Left lobe of liver (tissue), 2 donors: ENCODE results near the gene FGD5. TPM values are rescaled to one million over a fixed set of nuclear protein-coding genes. Genes with fewer than 3 reads are reported as not detected.
"Not testable (repeated sequence)": the region's sequence is repeated elsewhere in the genome, so short reads cannot be mapped to it uniquely, and the experiment has no call there.

Experiments
- ATAC-seq: fragments of 200-7000 bp; cut with Tn5 transposase; one replicate; pipeline ENCODE4 v1.9.1; 2020; ENCODE audit warnings: mild to moderate bottlenecking, moderate library complexity
- DNase-seq: peaks from one replicate; pipeline ENCODE4 v3.0.0-alpha.2; 2020; ENCODE audit warnings: low spot score
- total RNA-seq: library from RNA; stranded (reverse); gene quantifications from one replicate; pipeline ENCODE4 v1.2.1, GENCODE V29; 2021
- donor health status: DM: no; HTN: no; CAD: no; lungs with moderate emphysema.
- donor health status: DM: no; HTN: yes; CAD: no.

FGD5 gene
- total RNA-seq, 1 donor from 2014 or later: 4.2 TPM

DNA sequence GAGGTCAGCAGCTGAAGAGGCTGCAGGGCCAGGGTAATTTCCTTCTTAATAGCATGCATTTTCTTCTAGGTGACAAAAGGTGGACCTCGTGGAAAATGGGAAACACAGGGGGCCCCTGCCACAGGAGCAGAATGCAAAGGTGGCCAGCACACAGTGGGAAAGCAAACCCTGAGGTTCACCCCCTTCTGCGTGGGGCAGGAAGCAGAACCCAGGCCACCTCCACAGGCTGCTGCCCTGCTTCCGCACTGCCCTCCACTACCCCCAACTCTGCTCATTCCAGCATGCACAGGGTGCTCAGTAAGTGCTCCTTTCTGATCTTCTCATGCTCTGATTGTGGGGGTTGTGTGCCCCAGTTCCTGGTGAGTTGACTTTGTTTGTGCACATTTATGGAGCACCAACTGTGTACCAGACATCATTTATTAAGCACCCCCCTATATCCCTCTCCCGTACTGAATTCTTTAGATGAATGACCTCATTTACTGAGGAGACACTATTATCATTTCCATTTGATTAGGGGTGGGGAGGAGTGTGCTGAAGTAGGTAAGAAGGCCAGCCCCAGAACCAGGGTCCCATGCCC lies 12.7 kb upstream of the FGD5 start:
- ATAC-seq (no peak), DNase-seq (no peak)

DNA sequence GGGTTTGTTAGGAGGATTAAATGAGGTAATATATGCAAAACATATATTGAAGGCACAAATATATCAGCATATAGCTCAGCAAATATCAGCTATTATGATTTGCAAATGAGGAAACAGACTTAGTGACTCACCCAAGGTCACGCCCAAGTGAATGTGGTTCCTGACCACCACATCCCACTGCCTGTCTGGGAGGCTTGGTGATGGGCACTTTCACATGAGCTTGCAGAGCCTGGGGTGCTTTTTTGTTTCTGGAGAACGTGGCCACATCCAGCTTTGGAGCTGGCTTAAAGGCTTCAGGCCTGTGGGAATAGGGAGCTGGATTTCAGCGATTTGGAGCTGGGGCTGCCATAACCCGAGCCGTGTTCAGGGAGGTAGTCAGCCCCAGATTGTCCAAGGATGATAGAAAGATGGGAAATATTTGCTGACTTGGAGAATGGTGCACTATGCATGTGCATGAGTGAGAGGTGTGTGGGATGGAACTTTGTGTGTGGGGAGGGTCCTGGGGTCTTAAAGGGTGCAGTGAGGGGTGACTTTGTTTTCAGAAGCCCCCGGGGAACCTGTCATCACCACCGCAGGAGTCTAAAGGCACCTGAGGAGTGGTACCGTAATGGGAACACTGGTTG lies 12.0 kb upstream of the FGD5 start:
- DNase-seq: no peak
- ATAC-seq: no peak

DNA sequence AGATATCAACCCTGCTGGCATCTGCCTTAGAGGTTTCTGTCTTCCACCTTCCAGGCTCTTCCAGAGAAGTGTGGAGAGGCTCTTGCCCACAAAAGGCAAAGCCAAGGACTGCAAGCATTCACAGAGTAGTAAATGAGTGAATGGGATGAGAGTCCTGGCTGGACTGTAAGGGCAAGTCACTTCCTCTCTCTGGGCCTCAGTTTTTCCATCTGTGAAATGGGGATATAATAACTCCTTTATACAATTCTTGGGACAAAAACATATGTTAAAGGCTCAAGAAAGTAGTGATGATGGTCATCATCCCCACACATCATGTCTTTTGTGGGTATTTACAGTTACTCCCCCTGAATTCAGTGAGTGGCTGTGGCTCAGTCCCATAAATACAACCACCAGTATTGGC lies 10.7 kb upstream of the FGD5 start:
- no peak for ATAC-seq
- no peak for DNase-seq

DNA sequence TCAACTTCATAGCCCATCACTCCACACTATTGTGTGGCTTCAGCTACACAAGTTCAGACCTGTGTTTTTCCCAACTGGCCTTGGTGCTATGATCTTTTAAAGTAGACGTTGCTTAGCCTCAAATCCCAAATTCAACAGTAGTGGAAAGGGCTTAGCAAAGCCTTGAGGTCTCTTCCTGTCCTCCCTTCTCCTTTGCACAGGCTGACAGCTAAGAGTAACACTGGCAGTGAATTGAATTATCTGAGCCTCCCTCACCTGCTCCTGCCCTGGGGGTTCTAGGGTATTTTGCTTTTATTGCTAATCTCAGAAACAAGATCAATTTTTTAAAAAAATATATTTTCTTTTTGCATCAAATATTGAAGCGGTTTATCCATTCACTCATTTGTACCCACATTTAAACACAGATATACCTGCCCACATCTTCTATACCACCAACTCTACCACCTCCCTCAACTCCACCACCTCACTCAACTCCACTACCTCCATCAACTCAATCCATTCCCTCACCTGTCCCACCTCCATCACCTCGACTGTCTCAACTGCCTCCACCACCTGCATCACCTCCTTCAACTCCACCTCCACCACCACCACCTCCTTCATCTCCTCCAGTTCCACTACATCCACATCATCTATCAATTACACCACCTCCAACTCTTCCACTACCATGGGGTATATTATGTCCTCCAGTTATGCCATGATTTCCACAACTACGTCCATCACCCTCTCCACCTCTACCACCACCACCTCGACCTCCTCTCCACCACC lies 10.1 kb upstream of the FGD5 start:
- ATAC-seq (no peak), DNase-seq (no peak)

DNA sequence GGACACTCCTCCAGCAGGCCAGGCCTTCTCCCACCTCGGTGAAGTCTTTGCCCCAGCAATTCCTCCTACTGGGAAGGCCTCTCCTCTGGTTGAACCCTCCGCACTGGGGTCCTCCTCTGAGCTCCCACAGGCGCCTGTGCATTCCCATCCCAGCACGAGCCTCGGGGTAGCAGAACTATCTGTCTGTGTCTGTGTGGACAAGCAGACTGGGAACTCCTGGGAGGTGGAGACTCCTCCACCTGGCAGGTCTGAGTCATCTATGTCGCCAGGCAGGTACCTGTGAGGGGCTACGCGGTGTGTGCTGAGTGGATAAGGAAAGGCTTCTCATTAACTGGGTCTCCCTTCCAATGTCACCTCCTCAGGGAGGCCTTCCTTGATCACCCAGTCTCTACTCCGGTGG lies 9.2 kb upstream of the FGD5 start:
- not testable (repeated sequence) for ATAC-seq, DNase-seq

DNA sequence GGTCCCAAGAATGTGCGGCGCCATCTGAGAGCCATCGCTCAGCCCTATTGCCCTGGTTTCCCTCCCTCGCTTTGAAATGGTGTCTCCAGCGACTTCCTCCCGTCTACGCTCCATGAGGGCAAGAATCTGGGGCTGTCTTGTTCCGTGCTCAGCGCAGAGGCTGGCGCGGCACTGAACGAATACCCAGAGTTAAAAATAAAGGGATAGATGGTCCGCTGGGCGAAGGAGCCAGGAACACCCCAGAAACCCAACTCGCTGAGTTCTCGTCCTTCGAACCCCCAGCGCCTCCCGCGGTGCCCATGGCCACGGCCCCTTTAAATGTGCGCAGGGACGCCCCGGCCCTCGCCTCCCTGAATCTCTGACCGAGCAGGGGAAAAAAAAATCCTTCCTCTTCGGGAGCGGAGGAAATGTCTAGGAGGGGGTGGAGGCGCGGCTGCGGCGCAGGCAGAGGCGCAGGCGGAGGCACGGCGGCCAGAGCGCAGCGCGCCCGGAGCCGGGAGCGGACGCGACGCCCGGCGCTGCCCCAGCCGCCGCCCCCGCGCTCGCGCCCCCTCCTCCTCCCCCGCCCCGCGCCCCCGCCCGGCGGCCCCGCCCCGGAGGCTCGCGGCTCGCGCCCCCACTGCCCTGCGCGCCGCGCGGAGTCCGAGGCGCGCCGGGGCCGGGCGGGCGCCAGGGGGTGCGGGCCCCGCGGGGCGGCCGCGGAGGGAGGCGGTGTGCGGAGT lies 8.5 kb upstream of the FGD5 start:
- ATAC-seq: peak; percentile 61
- DNase-seq: no peak

DNA sequence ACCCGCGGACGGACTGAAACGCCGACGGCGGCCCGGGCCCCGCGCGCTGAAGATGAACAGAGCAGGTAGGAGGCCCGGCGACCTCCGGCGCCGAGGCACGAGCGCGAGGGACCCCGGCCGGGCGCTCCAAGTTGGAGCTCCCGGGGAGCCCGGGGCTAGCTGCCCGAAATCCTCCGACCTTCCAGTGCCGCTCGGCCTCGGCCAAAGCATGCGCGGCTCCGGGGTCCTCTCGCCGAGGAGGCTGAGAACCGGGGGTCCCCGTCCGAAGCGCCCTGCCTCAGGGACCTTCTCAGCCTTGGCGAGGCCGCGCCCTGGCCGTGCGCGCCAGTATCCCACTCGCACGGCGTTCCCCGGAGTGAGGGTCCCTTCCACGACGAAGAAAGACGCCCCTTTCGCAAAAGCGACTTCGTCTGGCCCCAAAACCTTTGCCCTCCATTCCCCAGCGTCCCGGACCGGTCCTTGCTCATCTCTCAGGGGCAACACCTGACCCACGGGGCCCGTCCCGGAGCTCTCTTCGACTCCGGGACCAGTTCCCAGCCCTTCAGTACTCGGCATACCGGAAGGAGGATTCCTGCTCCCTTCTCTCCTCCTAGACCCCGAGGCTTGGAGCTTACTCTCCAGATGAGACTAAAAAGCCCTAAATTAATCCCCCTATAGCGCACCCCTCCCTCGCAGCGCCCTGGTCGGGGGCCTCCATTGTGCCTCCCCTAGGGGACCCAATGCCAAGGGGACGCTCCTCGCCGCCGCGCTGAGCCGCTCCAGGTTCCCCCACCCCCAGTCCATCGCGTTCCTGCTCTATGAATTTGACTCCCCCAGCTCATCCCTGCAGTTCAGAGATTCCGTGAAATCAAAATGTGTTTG lies 7.7 kb upstream of the FGD5 start:
- no peak for ATAC-seq
- no peak for DNase-seq

DNA sequence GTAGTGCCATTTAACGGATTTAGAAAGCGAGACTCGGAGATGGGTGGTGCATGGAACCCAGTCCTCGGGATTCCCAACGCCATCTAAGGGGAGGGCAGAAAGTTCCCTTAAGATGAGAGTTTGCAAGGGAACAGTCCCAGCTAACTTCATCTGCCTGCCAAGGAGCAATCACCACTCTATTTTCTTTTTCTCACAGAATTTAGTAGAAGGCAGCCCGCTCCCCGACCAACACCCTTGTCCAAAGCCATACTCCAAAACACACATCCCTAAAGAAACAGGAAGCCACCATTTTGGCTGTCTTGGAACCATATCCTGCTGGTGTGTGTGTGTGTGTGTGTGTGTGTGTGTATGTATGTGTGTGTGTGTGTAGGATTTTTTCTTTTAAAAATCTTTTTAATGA lies 7.1 kb upstream of the FGD5 start:
- no peak for ATAC-seq
- DNase-seq: no peak

DNA sequence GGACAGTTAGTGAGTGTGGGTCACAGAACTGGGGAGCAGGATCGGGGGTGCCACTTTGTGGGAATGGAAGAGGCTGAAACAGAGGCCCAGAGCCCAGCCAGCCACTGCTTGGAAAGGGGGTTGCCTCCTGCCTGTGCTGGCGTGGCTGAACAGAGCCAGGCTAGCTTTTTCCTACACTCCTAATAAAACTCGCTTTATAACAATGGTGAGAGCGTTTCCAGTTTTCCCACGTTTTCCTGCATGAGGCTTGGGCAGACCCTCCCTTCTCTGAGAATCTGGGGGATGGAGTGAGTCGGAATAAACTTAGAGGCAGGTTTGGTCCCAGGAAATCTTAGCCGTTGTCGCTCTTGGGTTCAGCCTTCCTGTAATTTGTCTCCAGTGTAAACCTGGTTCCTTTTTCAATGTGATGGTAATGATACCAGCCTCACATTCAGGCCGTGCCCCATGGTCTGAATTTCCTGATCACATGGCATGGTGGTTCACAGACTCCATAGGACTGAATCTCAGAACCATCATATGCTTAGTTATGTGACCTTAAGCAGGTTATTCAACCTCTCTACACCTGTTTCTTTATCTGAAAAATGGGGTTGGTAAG lies 6.5 kb upstream of the FGD5 start:
- ATAC-seq: no peak
- DNase-seq: no peak

DNA sequence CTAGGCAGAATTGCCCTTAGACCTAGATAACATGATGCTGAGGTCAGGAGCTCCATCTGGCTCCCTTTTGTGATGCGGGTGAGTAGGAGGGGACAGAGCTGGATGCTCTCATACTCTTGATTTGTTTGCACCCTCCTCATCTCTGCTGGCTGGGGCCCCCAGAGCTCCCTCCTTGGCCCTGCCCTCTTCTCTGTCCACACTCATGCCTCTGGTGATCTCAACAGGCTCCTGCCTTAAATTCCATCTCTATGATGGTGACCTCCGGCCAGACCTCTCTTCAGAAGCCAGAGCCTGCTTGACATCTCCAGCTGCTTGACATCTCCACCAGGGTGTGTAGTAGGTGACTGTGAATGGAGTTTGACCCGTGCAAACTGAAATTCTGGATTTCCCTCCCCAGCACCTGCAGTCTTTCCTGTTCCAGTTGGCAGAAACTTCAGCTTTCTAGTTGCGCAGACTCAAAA lies 4.3 kb upstream of the FGD5 start:
- ATAC-seq (peak; percentile 72), DNase-seq (no peak)

DNA sequence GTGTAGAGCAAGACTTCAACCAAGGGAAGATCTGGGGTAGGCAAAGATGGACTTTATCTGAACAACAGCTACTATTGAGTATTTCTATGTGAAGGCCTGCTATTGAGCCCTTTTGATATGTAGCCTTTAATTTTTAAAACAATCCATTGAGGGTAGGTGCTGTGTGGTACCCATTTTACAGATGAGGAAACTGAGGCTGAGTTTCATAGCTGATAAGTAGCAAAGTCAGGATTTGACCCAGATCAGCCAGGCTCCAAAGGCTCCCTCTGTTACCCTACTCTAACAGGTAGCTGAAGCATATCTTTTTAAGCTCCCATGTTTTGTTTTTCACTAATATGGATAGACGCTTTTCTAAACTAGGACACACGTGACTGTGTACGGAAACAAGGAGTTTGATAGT lies 2.4 kb upstream of the FGD5 start:
- ATAC-seq: no peak
- no peak for DNase-seq

DNA sequence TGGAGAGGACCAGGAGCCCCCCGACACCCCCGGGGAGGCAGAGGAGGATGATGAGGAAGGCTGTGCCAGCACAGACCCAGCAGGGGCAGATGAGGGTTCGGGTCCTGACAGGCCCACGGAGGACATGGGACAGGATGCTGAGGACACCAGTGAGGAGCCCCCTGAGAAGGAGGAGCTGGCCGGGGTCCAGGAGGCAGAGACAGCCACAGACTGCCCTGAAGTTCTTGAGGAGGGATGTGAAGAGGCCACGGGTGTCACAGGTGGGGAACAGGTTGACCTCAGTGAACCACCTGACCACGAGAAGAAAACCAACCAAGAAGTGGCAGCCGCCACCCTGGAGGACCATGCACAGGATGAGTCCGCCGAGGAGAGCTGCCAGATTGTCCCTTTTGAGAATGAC lies 909 bp downstream of the FGD5 start:
- no peak for DNase-seq
- ATAC-seq: no peak

DNA sequence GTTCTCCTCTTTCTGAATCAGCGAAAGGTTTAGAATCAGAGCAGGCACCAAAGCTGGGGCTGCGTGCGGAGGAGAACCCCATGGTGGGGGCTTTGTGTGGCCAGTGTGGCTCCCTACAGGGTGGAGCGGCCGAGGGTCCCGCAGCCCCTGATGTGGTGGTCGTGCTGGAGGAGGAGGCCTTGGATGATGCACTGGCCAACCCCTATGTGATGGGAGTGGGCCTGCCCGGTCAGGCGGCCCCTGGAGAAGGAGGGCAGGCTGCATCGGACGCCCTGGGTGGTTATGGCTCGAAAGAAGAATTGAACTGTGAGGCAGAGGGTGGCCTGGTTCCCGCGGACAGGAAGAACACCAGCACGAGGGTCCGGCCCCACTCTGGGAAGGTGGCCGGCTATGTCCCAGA lies 1.4 kb downstream of the FGD5 start:
- DNase-seq (no peak), ATAC-seq (no peak)

DNA sequence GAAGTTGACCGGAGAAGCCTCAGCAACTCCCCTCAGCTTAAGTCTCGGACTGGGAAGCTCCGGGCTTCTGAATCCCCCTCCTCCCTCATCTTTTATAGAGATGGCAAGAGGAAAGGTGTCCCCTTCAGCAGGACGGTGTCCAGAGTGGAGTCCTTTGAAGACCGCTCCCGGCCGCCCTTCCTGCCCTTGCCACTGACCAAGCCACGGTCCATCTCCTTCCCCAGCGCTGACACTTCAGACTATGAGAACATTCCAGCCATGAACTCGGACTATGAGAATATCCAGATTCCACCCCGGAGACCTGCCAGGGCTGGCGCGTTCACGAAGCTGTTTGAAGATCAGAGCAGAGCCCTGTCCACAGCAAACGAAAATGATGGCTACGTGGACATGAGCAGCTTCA lies 2.4 kb downstream of the FGD5 start:
- DNase-seq: no peak
- no peak for ATAC-seq

DNA sequence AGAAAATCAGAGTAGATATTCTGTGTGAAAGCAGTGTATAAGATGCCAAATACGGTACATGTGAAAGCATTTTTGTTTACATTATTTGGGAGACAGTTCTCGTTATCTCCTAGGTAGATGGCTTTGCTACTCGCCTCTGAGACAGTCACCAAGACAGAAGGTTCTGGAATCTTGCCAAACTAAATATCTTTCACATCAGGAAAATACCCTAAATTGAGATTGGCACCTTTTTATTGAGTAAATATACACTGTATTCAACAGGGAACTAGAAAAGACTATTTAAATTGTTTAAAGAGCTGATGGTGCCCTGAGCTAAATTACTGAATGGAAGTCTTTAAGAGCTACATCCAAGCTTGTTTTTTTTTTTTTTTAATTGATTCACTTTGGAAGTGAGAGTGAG lies 3.4 kb downstream of the FGD5 start:
- DNase-seq (no peak), ATAC-seq (no peak)

DNA sequence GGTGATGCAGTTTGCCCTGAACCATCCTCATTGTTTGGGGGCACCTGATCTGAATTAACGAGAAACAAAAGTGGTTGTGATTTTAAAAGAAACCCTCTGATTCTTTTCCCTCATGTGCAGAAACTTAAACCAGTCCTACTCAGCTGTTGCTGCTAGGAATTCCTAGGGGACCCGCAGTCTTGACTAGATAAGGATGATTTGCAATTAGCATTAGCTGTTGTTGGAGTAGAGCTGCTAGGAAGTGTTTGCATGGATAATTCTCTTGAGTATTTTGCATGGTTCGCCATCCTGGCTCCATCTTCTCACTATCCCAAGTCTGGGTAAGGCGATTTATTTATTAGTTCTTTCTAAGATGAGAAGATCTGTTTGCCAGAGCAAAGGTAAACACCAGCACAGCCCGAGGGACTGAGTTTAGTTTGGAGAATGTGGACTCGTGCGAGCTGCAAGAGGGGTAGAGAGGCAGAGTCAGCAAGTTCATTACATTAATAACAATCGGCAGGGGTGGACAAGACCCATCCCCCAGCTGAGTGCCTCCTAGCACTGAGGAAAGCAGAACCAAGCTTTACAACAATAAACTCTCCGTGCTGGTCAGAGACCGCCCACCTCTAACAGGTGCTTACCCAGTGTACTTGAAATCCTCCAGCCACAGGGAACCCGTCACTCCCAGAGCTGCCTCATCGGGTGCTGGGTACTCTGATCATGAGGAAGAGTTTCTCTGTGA lies 4.1 kb downstream of the FGD5 start:
- DNase-seq (no peak), ATAC-seq (peak; percentile 13)

DNA sequence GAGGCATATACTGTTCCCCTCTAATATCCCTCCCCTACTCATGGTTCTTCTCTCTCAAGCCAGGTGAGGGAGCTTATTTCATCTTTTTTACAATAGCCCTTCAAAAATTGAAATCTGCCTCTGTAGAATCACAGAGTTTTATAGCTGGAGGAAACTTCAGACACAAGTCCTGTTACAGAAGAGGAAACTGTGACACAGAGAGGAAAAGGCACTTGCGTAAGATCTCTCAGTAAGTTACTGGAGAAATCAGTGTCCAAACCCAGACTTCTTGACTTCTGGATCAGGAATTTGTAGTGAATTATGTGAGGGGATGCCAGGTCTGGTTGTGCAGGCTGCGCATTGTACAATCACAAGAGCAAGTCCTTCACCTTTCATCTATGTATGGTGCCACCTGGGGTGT lies 4.6 kb downstream of the FGD5 start:
- DNase-seq: no peak
- ATAC-seq: peak; percentile 31

DNA sequence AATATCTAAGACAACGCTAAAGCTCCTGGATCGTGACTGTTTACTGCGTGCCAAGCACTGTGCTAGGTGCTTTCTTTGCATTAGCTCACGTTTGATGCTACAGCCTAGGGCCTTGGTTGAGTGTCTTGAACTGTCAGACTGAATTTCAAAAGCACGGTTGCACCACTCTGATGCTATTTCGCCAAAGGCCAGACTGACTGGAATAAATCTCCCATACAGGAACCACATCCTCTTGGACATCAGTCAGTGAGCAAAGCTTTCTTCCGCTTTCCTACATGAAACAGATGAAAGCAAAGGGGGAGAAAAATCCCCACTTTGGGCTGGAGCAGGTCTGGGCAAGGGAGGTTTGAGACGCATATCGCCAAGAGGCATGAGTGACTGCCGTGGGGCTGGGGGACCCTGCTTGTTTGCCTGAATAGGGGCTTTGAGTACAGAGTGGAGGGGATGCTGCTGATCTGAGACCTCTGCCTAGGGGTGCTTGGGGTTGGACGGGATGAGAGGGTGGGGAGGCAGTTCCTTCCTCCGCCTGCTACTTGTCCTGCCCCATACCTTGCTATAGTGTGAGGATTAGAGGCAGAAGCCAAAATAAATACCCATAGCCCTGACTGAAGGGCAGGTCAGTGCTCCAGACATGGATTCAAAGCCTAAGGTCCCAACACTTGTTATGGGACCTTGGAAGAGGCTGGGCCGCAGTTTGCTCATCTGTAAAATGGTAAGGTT lies 5.3 kb downstream of the FGD5 start:
- ATAC-seq: no peak

DNA sequence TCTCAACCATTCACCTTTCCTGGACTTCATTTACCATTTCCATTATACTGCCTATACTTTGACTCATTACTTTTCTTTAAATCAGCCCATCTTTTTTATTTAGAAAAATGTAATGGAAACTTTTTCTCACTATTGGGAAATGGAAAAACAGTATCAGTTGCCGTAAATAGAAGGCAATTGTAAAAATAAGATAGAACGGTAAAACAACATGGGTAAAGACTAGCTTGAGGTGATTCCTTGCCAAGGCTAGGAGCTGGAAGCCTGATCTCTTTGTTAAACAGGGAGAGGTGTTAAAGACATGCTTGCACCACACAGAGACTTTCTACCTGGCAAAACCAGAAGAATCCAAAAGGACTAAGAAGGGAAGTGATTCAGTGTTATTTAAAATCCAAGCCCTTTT lies 5.9 kb downstream of the FGD5 start:
- DNase-seq: no peak
- no peak for ATAC-seq

More for the DNA sequence above, 5.3 kb downstream of the FGD5 start:
- DNase-seq: no peak
